Gastrocnemius medialis (tissue), 4 donors: ENCODE results near the gene ADCYAP1R1. TPM values are rescaled to one million over a fixed set of nuclear protein-coding genes. Genes with fewer than 3 reads are reported as not detected.

ENCODE experiments used
- ATAC-seq, 2 donors: fragments of 150-250 bp; one replicate each; pipeline ENCODE4 v1.9.1; 2016
- DNase-seq, 2 donors: peaks; one replicate each; pipeline ENCODE4 v3.0.0-alpha.2; 2019
- H3K27ac ChIP-seq, 4 donors: fragments of 200-600 bp; sonication (generic); 1 replicate in 1 of 4; 2 replicates in 3 of 4; pipeline ENCODE4 v1.5.1; 2016 to 2018; ENCODE audit warnings: mild to moderate bottlenecking in 2 of 4, moderate library complexity in 1 of 4
- H3K27me3 ChIP-seq, 3 donors: fragments of 200-600 bp; sonication (generic) in 2 of 3; 1 replicate in 1 of 3; 2 replicates in 2 of 3; pipeline versions ENCODE4 v1.5.1 to v1.6.0; 2016 to 2019; ENCODE audit warnings: mild to moderate bottlenecking in 1 of 3, moderate library complexity in 1 of 3
- H3K36me3 ChIP-seq, 2 donors: fragments of 200-600 bp; sonication (generic) in 1 of 2; one replicate each; pipeline ENCODE4 v1.5.1; 2017 to 2018
- H3K4me1 ChIP-seq, 2 donors: fragments of 200-600 bp; sonication (generic) in 1 of 2; one replicate each; pipeline ENCODE4 v1.5.1; 2016 to 2017; ENCODE audit warnings: mild to moderate bottlenecking in 2 of 2
- H3K4me3 ChIP-seq, 4 donors: fragments of 200-600 bp; sonication (generic) in 3 of 4; 1 replicate in 1 of 4; 2 replicates in 3 of 4; pipeline ENCODE4 v1.5.1; 2016 to 2019; ENCODE audit warnings: mild to moderate bottlenecking in 2 of 4
- H3K9me3 ChIP-seq, 3 donors: fragments of 200-600 bp; sonication (generic) in 2 of 3; 1 replicate in 1 of 3; 2 replicates in 2 of 3; pipeline ENCODE4 v1.5.1; 2016 to 2019
- POLR2A ChIP-seq, 2 donors: fragments of 450-650 bp; IDR thresholded peaks; one replicate each; pipeline ENCODE4 v1.6.1; 2017; ENCODE audit warnings: antibody characterized with exemption in 2 of 2, mild to moderate bottlenecking in 2 of 2, moderate library complexity in 2 of 2
- in situ Hi-C, 4 donors: fragments of 200-750 bp; cut with MboI; loops; one replicate each; pipeline versions ENCODE4 v1.15.0 to v1.8.0; 2017; ENCODE audit warnings: low sequenced_read_pairs in 4 of 4
- intact Hi-C: fragments of 100-400 bp; cut with DNase I; formaldehyde crosslinking; loops from one replicate; pipeline ENCODE4 v1.15.1; 2023; ENCODE audit warnings: low total_unique reads
- total RNA-seq, 4 donors: library from RNA; depleted of rRNA; stranded (reverse); fragments of >200 nt; gene quantifications; one replicate each; pipeline versions ENCODE4 v1.1.0 to v1.2.3, GENCODE V29; 2016
- TF ChIP-seq, protein P1 (sequence below), 5 experiments: fragments of 450-650 bp in 3 of 5; fragments of 200-600 bp in 2 of 5; sonication (generic) in 2 of 5; IDR thresholded peaks in 4 of 5; conservative IDR thresholded peaks in 1 of 5; 1 replicate in 4 of 5; 2 replicates in 1 of 5; pipeline ENCODE4 v1.5.1; 2016 to 2019; ENCODE audit warnings: antibody characterized with exemption in 5 of 5, mild to moderate bottlenecking in 3 of 5, moderate library complexity in 3 of 5

The ADCYAP1R1 gene
- total RNA-seq, 4 donors from 2014 or later, result 0.05 to 0.33 (median 0.21) TPM

DNA sequence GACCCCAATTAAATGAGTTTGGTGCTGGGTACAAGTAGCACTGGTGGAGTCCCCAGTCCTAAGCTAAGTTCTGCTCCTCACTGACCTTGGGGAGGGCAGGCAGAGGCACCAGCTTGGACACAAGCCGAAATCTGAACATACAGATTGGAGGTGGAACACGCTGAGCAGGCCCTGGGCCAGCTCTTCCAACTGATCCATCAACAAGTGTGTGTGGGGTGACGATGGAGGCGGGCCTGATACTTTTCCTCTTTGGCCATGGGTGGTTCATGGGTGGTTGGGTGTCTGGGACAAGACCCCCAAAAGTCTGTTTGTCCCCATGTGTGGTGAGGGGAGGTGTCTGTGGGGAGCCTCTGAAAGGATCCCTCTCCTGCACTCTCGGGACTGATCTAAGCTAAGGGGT, 1.9 kb downstream of the ADCYAP1R1 start:
- intact Hi-C loops (loop anchor here (10.0 kb wide), 1 partner anchor 249 kb away; no protein-coding TSS in a partner anchor), in situ Hi-C loops (no loop called here)
- Histone ChIP-seq H3K4me3 (no peak overlapping the region), H3K4me1 (peaks cover 0 to 5% of the 10 kb centered on the region in 2 donors), H3K36me3 (no peaks in the 10 kb centered on the region), H3K9me3 (no peaks in the 10 kb centered on the region), H3K27me3 (peaks cover 14 to 22% (median 17%) of the 10 kb centered on the region in 3 donors), H3K27ac (no peak overlapping the region)
- no peak for TF ChIP-seq POLR2A (IDR thresholded peaks at IDR 0.05)
- TF ChIP-seq, protein P1, sequence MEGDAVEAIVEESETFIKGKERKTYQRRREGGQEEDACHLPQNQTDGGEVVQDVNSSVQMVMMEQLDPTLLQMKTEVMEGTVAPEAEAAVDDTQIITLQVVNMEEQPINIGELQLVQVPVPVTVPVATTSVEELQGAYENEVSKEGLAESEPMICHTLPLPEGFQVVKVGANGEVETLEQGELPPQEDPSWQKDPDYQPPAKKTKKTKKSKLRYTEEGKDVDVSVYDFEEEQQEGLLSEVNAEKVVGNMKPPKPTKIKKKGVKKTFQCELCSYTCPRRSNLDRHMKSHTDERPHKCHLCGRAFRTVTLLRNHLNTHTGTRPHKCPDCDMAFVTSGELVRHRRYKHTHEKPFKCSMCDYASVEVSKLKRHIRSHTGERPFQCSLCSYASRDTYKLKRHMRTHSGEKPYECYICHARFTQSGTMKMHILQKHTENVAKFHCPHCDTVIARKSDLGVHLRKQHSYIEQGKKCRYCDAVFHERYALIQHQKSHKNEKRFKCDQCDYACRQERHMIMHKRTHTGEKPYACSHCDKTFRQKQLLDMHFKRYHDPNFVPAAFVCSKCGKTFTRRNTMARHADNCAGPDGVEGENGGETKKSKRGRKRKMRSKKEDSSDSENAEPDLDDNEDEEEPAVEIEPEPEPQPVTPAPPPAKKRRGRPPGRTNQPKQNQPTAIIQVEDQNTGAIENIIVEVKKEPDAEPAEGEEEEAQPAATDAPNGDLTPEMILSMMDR (IDR thresholded peaks at IDR 0.05 in 4 of 5, conservative IDR thresholded peaks at IDR 0.05 in 1 of 5), result no peak
- no peak for DNase-seq
- ATAC-seq, result no peak

DNA sequence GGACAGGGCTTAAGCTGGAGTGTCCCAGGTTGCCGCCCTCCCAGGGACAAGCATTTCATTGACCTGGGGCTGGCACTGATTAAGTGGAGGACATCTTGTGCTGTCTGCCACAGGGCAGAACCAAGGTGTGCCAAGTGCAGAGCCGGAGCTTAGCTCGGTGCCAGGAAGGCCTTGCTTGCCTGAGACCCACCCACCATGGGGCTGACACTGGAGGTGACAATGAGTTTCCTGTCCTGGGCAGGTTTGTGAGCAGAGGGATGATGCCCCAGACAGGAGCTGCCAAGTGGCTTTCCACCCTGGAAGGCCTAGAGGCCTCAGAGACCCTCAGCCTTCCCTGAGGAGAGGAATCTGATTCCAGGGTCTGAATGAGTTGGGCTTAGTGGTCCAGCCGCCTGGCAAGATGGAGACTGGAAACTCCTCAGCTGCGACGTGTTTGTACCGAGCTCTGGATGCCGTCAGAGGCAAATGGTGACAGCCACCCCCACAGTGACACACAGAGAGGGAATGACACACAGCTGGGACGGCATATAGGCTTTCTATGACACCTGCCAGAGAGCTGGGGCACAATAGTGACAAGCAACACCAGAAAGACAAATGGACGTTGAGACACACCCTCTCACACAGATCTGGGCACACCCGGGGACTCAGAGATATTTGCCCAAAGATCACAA, 2.6 kb downstream of the ADCYAP1R1 start:
- no peak for DNase-seq

DNA sequence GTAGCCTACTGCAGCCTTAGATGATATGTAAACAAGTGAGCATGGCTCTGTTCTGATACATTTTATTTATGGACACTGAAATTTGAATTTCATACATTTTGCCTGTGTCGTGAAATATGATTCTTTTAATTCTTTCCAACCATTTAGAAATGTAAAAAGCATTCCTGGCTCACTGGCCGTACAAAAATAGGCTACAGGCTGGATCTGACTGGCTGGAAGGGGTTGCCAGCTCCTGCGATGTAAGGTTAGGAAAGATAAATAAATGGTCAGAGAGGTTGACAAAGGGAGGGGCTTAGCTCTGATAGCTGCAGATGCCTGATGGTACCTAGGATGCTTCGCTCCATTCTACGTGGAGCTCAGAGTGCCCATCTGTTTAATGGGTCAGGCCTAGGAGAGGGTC, 3.4 kb downstream of the ADCYAP1R1 start:
- no peak for DNase-seq
- peaks cover 14 to 22% (median 17%) of the 10 kb centered on the region in 3 donors for H3K27me3 ChIP-seq
- intact Hi-C loops (loop anchor here (10.0 kb wide), 1 partner anchor 251 kb away; no protein-coding TSS in a partner anchor), in situ Hi-C loops (no loop called here)
- H3K36me3 ChIP-seq, result no peaks in the 10 kb centered on the region
- H3K4me1 ChIP-seq, result peaks cover 0 to 5% of the 10 kb centered on the region in 2 donors
- H3K27ac ChIP-seq, result no peak overlapping the region
- no peak overlapping the region for H3K4me3 ChIP-seq
- no peaks in the 10 kb centered on the region for H3K9me3 ChIP-seq
- TF ChIP-seq, protein P1 (IDR thresholded peaks at IDR 0.05 in 4 of 5, conservative IDR thresholded peaks at IDR 0.05 in 1 of 5), result no peak
- no peak for TF ChIP-seq POLR2A (IDR thresholded peaks at IDR 0.05)
- no peak for ATAC-seq

More for the DNA sequence above, 2.6 kb downstream of the ADCYAP1R1 start:
- Histone ChIP-seq H3K4me3 (no peak overlapping the region), H3K4me1 (peaks cover 0 to 5% of the 10 kb centered on the region in 2 donors), H3K9me3 (no peaks in the 10 kb centered on the region), H3K36me3 (no peaks in the 10 kb centered on the region), H3K27me3 (peaks cover 14 to 22% (median 17%) of the 10 kb centered on the region in 3 donors), H3K27ac (no peak overlapping the region)
- in situ Hi-C loops, result no loop called here
- TF ChIP-seq POLR2A (IDR thresholded peaks at IDR 0.05), result no peak
- TF ChIP-seq, protein P1 (IDR thresholded peaks at IDR 0.05 in 4 of 5, conservative IDR thresholded peaks at IDR 0.05 in 1 of 5), result no peak
- intact Hi-C loops, result loop anchor here (10.0 kb wide), 1 partner anchor 250 kb away; no protein-coding TSS in a partner anchor
- no peak for ATAC-seq

DNA sequence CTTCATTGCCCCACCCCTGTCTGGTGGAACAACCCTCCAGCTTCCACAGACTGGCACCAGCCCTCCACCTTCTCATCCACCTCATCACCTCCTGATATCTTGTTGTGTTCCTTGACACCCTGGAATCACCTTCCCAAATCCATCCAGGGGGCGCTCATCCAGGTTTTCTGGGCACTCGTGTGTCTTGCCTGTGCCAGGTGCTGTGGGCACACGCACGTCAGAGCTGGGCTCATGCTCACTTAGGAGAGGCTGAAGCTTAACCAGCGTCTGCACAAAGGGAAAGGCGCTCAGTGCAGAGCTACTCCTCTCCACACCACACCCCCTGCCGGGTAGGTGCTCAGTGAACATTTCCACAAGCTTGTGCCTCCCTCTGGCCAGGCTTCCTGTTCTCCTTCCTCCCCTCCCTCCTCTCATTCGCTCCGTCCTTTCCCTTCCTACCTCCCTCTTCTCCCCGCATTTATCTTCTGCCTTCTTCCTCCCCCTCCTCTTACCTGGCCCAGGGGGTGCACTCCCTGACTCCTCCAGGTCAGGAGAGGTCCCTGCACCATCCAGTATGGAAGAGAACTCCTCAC, 4.8 kb downstream of the ADCYAP1R1 start:
- no peaks in the 10 kb centered on the region for H3K36me3 ChIP-seq
- TF ChIP-seq POLR2A (IDR thresholded peaks at IDR 0.05), result no peak
- TF ChIP-seq, protein P1 (IDR thresholded peaks at IDR 0.05 in 4 of 5, conservative IDR thresholded peaks at IDR 0.05 in 1 of 5), result no peak
- in situ Hi-C loops (no loop called here), intact Hi-C loops (loop anchor here (10.0 kb wide), 1 partner anchor 252 kb away; no protein-coding TSS in a partner anchor)
- ATAC-seq (no peak), DNase-seq (no peak)
- H3K9me3 ChIP-seq, result no peaks in the 10 kb centered on the region
- peaks cover 11 to 16% (median 14%) of the 10 kb centered on the region in 3 donors for H3K27me3 ChIP-seq
- H3K27ac ChIP-seq, result no peak overlapping the region
- H3K4me1 ChIP-seq, result peaks cover 0 to 5% of the 10 kb centered on the region in 2 donors
- no peak overlapping the region for H3K4me3 ChIP-seq
